Kidney epithelial cell (primary cell): ENCODE results near the gene KANSL2. TPM values are rescaled to one million over a fixed set of nuclear protein-coding genes. Genes with fewer than 3 reads are reported as not detected.

Experiments
- DNase-seq: peaks from one replicate; pipeline ENCODE4 v3.0.0-alpha.2; 2010; ENCODE audit warnings: low read depth
- H3K27me3 ChIP-seq: 2 replicates; pipeline ENCODE4 v1.6.0; 2011; ENCODE audit warnings: low read length; ENCODE audit not compliant: control insufficient read depth, insufficient read depth
- H3K36me3 ChIP-seq: 2 replicates; pipeline ENCODE4 v1.5.1; 2011; ENCODE audit warnings: low read length; ENCODE audit not compliant: control insufficient read depth, insufficient read depth
- H3K4me3 ChIP-seq: 2 replicates; pipeline ENCODE4 v1.5.1; 2011; ENCODE audit warnings: low read depth, mild to moderate bottlenecking, control low read depth, low read length
- total RNA-seq: library from RNA; depleted of rRNA; stranded (reverse); fragments of >200 nt; gene quantifications from 2 replicates; pipeline ENCODE4 v1.2.3, GENCODE V29; 2015
- TF ChIP-seq, protein P1 (sequence below): IDR thresholded peaks from 2 replicates; pipeline ENCODE4 v1.5.1; 2011; ENCODE audit warnings: mild to moderate bottlenecking, moderate library complexity, low read length, control low read depth, inconsistent platforms; ENCODE audit not compliant: insufficient read depth, poor library complexity, severe bottlenecking

KANSL2 gene
- total RNA-seq, 1 donor from 2014 or later: 47.2 TPM

DNA sequence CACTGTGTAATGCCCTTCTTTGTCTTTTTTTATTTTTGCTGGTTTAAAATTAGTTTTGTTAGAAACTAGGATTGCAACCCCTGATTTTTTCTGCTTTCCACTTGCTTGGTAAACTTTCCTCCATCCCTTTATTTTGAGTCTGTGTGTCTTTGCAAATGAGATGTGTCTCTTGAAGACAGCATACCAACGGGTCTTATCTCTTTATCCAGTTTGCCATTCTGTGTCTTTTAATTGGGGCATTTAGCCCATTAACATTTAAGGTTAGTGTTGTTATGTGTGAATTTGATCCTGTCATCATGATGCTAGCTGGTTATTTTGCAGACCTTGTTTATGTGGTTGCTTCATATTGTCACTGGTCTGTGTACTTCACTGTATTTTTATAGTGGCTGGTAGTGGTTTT lies 68.7 kb downstream of the KANSL2 start:
- no peak overlapping the region for H3K4me3 ChIP-seq
- no peaks in the 10 kb centered on the region for H3K36me3 ChIP-seq
- H3K27me3 ChIP-seq: no peaks in the 10 kb centered on the region
- no peak for DNase-seq
- TF ChIP-seq, protein P1, sequence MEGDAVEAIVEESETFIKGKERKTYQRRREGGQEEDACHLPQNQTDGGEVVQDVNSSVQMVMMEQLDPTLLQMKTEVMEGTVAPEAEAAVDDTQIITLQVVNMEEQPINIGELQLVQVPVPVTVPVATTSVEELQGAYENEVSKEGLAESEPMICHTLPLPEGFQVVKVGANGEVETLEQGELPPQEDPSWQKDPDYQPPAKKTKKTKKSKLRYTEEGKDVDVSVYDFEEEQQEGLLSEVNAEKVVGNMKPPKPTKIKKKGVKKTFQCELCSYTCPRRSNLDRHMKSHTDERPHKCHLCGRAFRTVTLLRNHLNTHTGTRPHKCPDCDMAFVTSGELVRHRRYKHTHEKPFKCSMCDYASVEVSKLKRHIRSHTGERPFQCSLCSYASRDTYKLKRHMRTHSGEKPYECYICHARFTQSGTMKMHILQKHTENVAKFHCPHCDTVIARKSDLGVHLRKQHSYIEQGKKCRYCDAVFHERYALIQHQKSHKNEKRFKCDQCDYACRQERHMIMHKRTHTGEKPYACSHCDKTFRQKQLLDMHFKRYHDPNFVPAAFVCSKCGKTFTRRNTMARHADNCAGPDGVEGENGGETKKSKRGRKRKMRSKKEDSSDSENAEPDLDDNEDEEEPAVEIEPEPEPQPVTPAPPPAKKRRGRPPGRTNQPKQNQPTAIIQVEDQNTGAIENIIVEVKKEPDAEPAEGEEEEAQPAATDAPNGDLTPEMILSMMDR: no peak

Other genes starting within 250 kb of the KANSL2 start
- gene ANP32D, start 209.7 kb downstream of the KANSL2 start, total RNA-seq: not detected in 2 replicates
- gene C12orf54, start 199.7 kb downstream of the KANSL2 start, total RNA-seq: not detected in 2 replicates
- gene OR8S1, start 156.6 kb downstream of the KANSL2 start, total RNA-seq: not detected in 2 replicates
- gene LALBA, start 112.2 kb downstream of the KANSL2 start, total RNA-seq: not detected in 2 replicates
- gene CCNT1, start 34.5 kb upstream of the KANSL2 start, total RNA-seq: 25.9 and 29.5 TPM in 2 replicates
- 24.3 and 26.2 TPM in 2 replicates for gene ADCY6, start 106.9 kb upstream of the KANSL2 start, total RNA-seq
- gene CACNB3, start 136.3 kb upstream of the KANSL2 start, total RNA-seq: 24.5 and 25.4 TPM in 2 replicates
- gene DDX23, start 169.9 kb upstream of the KANSL2 start, total RNA-seq: 64.1 and 65.1 TPM in 2 replicates
- gene RND1, start 183.6 kb upstream of the KANSL2 start, total RNA-seq: 9.9 and 10.7 TPM in 2 replicates
- 12.4 and 14.8 TPM in 2 replicates for gene FKBP11, start 243.3 kb upstream of the KANSL2 start, total RNA-seq